GM21786 (cell line): ENCODE results near the gene PPP1R3F.
"Not testable (repeated sequence)": the region's sequence is repeated elsewhere in the genome, so short reads cannot be mapped to it uniquely, and the experiment has no call there.

Source experiments
- ATAC-seq: cut with Tn5 transposase; IDR thresholded peaks from one replicate; pipeline ENCODE4 v1.9.1; 2021; ENCODE audit not compliant: unreplicated experiment

The PPP1R3F gene

DNA sequence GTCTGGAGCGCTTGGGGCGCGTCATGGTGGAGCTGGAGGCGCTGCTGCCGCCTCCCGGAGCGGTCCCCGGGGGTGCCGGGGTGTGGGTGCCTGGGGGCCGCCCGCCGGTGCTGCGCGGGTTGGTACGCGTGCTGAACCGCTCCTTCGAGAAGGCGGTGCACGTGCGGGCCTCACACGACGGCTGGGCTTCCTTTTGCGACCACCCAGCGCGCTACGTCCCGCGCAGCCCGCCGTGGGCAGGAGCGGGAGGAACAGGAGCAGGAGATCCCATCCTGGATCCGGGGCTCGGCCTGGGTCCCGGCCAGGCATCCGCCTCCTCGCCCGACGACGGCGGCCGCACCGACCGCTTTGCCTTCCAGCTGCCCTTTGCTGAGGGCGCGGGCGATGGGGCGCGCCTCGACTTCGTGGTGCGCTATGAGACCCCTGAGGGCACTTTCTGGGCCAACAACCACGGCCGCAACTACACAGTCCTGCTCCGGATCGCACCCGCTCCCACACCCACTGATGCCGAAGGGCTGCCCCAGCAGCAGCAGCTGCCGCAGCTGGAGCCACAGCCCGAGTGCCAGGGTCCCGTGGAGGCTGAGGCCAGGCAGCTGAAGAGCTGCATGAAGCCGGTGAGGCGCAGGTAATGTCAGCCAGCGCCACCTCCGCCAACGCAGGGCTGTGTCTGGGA, 792 bp downstream of the PPP1R3F start:
- no peak for ATAC-seq

DNA sequence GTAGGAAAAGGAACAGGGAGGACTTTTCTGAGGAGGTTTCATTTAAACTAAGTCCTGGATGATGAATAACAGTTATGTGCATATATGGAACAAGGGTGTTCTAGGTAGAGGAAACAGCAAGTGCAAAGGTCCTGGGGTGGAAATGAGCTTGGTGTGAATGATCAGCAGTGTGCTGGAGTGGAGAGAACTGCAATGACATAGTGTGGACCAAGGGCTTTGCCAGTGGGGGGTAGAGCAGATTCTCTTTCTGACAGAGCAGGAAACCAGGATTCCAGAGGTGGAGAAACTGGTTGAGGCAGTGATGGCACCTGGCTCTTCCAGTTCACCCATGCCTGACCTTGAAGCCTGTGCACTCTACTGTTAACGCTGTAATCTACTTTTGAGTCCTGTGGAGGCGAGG, 1.7 kb downstream of the PPP1R3F start:
- ATAC-seq, result no peak

DNA sequence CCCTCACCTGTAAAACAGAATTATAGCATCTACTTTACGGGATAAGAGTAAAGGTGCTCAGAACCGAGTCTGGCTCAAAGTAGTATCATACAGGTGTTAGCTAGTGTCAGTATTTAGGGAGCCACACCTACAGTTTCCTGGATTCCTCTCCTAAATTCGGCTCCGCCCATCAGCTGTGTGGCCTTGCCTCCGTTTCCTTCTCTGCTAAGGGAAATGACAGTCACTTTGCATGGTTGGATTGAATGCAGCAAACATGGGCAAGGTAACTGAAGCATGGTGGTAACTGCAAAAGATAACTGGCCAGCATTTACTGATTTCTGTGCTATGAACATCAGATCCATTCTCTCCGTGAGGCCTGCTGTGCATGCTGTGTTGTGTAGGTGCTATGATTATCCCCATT, 2.8 kb downstream of the PPP1R3F start:
- ATAC-seq, result no peak

DNA sequence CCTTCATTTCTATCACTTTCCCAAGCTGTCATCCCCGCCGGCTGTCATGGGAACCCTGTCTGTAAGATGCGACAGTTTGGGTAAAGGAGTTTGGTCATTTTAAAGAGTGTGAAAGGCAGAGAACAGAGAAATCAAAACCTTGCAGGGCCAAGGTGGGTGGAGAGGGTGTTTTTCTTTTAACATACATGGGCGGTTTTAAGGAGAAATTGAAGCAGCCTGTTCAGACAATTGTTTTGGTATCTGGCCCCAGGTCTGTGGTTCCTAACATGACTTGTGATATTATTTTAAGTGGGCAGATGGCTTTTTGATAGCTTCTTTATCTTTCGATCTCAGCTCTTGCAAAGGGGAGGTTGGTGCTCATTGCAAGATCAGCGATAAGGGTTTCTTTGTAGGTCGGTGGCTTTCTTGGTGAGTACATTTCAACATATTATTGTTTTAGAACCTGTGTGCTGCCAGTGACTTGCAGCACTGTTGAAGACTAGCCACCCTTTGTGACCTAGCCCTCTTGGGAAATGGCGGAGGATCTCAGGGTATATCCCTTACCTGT, 3.7 kb downstream of the PPP1R3F start:
- ATAC-seq, result no peak

DNA sequence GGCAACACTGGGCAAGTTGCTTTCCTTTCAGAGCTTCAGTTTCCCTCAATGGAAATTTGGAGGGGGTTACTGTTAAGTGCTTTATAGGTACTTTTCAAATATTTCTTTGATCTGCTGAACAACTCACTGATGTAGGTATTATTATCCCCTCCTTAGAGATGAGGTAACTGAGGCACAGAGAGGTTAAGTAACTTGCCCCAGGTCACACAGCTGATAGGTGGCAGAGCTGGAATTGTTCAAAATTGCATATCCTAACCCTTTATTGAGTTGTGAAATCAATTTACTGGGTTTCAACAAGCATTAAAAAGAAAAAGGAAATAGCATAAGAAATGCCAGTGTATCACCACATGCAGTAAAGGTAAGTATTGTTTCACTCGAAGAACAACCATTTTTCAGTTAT, 6.6 kb downstream of the PPP1R3F start:
- ATAC-seq, result no peak

DNA sequence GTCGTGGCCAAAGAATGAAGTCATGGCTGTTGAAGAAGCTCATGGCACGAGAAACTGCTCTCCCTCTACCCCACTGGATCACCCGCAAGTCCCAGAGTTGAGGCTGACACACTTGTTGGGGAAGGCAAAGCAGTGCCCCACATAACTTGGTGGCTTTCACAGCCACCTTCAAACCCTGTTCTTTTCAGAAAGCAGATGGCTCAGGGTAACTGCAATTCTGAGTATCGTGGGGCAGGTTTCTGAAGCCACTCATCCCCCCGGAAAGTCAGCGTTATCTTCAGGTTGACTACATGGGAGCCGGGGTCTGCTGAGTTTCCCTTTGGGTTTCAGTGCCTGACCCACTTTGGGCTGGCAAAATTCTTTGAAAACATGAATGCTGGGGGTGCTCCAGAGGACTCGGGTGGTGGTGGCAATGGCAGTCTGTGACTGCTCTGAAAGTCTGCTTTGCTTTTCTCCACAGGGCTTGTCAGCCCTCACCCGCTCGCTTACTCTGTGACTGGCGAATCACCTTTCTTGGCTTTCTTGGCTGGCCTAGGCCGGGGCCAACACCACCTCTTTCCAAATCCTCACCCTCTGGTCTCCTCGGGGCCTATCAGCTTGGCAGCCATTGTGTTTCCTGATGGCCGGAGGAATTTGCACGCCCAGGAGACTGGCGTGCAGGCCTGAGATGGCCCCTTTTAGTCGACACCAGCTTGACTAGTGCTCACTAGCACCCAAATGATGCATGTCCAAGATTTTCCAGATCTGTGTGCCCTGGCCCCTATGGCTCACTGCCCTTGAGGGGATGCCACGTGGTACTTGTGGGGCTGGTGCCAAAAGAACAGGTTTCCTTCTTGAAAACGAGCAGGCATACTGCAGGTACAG, 7.3 kb downstream of the PPP1R3F start:
- no peak for ATAC-seq

DNA sequence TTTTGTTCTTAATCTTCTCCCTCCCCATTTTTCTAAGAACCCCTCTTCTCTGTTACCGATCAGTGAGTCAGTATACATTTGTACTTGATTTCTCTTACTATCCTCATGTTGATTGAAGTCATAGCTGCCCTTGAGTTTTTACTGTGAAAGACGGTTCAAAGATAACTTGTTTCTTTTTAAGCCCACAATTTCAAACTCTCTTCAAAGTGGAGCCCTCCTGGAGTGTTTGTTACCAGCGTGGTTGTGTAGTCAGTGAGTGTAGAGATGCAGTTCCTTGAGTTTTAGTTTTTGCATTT, 7.9 kb downstream of the PPP1R3F start:
- ATAC-seq, result no peak

DNA sequence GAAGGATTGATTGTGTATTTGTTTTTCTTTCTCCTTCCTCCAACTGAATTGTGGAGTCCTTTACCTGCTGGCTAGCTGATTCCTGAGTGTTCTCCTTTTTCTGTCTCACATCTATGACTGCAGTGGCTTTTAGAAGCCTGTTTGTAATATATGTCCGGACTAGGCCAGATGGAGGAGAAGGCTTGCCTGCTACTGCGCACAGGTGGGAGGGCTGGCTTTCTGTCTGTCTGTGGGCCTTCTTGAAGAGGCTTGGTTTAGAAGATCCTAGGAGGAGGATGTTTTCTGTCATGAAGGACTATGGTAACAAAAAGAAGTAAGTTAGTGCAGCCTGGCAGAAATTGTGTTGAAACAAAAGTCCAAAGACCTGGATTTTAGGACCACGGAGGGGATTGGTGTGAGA, 8.5 kb downstream of the PPP1R3F start:
- no peak for ATAC-seq

DNA sequence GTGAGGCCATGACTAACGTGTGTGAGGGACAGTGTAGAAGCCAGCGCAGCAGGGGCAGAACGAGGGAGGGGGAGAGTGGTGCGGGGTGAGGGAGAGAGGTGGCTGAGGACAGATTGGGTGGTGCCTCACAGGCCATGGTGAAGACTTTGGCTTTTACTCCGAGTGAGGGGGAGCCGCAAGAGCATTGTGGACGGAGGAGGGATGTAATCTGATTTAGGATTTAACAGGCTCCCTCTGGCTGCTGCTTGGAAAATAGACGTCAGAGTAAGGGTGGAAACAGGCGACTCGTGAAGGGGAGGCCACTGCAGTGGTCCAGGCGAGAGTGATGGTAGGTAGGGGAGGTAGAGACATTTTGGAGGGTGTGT, 13.0 kb downstream of the PPP1R3F start:
- no peak for ATAC-seq

DNA sequence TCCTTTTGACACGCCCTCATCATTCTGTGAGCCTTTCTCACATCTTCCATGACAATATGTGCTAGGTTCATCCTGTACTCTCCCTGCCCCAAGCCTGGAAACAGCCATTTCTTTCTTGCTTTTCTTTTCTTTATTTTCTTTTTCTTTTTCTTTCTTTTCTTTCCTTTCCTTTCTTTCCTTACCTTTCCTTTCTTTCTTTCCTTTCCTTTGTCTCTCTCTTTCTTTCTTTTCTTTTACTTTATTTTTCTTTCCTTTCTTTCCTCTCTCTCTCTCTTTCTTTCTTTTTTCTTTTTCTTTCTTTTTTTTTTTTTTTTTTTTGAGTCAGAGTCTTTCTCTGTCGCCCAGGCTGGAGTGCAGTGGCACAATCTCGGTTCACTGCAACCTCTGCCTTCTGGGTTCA, 14.6 kb downstream of the PPP1R3F start:
- no peak for ATAC-seq

DNA sequence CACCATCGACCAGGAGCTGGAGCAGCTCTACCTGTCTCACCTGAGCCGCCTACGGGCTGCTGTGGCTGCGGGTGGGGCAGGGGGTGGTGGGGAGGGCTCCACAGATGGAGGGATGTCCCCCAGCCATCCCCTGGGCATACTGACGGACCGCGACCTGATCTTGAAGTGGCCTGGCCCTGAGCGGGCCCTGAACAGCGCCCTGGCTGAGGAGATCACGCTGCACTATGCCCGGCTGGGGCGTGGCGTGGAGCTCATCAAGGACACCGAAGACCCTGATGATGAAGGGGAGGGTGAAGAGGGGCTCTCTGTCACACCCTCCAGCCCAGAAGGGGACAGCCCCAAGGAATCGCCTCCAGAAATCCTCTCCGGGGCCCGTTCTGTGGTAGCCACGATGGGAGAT, 16.5 kb downstream of the PPP1R3F start:
- no peak for ATAC-seq

DNA sequence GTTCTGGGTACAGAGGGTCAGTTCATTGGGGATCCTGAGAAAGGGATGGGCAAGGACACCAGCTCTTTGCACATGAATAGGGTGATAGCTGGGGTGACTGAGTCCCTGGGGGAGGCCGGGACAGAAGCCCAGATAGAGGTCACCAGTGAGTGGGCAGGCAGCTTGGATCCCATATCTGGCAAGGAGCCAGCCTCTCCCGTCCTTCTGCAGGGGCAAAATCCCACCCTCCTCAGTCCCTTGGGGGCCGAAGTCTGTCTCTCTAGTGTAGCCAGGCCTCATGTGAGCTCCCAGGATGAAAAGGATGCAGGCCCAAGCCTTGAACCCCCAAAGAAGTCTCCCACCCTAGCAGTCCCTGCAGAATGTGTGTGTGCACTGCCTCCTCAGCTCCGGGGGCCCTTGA, 17.0 kb downstream of the PPP1R3F start:
- no peak for ATAC-seq

DNA sequence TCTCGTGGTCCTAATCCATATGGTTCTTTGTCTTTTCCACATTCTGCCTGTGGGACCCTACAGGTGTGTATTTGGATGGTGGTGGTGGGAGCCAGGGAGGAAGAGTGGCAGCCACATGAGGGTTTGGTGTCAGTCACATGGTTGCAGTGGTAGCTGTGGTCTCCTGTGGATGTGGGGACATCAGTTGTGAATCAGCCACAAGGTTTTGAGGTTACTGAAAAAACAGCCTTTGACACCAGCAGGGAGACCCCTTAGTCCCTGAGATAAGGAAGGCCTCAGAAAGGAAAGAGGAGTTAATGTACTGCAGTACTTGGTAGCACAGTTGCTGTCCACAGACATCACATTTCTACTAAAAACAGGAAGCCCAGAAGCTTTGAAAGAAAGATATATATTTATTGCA, 18.1 kb downstream of the PPP1R3F start:
- no peak for ATAC-seq

DNA sequence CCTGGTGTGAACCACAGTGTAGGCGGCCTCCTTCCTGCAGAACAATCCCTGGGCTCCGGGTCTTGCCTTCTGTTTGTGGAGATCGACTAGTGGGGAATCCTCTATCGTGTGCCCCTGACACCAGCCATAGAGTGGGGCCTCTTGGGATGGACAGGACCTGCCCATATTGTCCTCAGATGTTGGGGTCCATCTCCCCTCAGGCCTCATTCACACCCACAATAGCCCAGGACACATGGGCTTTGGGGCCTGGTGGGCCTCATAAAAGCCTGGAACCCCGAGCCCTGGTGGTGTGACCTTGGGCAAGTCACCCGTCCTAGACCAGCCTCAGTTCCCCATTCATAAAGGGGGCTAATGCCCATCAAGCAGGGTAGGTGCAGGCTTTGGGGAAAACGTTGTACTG, 20.6 kb downstream of the PPP1R3F start:
- ATAC-seq, result no peak

DNA sequence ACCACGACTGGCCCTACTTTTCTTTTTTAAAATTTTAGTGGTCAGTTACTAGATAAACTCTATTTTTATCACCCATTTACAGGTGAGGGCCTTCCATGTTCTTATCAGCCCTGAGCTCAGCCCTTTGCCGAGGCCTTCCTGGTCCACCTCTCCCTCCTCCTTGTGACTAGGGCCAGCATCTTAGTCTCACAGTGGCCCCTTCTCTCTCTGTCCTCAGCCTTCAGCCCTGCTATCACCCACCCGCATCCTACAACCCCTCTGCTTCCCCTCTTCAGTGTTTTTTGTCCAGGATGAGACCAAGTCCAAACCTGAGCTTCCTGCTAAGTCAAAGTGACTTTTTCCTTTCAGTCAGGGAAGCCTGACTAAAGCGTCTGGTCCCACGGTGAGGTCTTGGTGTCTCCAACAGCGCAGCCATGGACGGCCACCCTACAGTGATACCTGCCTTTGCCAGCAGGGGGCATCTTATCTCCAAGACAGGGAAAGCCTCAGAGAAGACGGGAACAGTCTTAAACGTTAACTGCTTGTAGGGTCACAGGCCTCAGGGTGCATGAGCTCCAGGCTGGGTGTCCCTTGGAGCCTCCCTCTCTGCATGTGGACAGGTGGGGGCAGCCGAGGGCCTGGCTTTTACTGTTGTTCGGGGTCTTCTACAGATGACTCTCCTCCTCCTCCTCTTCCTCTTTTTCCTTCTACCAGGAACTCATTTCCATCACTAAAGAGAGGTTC, 22.2 kb downstream of the PPP1R3F start:
- no peak for ATAC-seq

DNA sequence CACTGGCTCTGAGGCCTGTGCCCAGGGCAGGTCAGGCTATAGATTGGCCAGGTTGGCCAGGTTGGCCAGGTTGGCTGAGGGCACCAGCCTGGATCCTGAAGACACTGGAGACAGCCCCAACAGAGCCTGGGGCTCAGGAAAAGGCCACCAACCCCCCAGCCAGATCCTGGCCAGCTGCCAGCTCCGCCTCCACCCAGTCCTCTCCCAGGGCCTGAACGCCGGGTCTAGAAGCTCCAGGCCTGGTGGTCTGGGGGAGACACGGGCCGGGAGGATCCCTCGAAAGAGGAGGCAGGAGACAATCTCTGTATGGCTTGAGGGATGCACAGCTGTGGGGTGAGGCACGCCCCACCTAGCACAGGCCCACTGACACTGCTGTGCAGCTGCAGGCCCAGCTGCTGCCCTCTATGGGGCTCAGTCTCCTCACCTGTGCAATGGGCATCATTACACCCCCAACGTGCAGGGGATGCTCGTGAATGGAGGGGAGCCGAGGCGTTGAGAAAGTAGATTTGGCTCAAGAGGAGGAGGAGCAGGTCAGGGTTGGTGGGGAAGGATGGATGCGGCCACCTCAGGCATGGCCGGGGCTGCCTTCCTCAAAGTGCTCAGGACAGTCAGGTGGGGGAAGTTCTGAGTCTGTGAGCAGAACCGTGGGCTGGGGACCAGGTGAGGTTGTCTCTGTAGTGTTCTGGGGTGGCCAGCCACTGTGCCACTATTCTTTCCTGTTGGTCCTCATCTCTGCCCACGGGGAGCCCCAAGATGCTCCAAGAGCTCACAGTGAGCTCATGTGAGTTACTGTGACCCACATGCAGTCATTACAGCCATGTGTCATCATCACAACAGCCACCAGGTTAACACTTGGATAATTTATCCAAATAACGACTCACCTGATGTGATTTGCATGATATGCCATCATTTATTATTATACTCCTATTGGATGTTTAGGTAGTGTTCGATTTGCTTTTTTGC, 23.1 kb downstream of the PPP1R3F start:
- no peak for ATAC-seq

DNA sequence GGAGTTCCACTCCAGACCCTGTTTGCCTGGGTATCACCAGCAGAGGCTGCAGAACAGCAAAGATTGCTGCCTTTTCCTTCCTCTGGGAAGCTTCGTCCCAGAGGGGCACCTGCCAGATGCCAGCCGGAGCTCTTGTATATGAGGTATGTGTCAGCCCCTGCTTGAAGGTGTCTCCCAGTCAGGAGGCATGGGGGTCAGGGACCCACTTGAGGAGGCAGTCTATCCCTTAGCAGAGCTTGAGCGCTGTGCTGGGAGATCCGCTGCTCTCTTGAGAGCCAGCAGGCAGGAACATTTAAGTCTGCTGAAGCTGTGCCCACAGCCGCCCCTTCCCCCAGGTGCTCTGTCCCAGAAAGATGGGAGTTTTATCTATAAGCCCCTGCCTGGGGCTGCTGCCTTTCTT, 29.7 kb downstream of the PPP1R3F start:
- ATAC-seq, result not testable (repeated sequence)

DNA sequence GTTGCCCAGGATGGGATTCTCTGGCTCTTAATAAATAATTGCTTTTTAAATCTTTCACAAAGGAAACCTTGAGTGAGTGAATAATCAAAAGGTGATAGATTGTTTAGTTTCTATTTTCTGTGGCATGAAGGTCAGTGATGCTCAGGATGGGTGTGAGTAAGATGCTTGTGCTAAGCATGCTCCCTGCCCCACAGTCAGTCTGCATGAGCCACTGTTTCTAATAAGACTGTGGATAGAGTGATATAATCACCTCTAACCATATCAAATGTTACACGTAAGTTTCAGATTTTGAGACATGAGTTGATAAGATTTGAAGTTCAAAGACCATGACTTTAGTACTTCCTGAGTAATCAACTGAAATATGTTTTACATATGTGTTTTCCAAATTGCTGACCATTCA, 31.1 kb downstream of the PPP1R3F start:
- ATAC-seq, result no peak

DNA sequence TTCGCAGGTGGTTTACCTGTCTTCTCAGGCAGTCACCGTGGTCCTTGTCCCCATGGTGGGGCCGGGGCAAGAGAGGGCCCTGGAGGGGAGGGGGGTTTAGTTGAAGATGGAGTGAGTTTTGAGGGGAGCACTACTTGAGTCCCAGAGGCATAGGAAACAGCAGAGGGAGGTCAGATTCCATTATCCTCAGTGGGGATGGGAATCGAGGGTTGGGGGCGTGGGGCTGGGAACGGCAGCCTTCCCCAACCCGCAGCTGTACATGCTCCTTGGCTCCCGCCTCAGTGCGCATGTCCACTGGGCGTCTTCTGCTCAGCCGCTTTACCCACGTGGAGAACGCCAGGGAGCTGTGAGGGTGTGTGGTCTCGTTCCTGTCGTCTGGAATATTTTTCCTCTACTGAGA, 33.8 kb downstream of the PPP1R3F start, which contains the start of gene GAGE10:
GAGE10 (plus strand) TSS at position 301 of the 400 bp plus-strand sequence. CDS start 1,214 bp downstream, outside the sequence.
- no peak for ATAC-seq

DNA sequence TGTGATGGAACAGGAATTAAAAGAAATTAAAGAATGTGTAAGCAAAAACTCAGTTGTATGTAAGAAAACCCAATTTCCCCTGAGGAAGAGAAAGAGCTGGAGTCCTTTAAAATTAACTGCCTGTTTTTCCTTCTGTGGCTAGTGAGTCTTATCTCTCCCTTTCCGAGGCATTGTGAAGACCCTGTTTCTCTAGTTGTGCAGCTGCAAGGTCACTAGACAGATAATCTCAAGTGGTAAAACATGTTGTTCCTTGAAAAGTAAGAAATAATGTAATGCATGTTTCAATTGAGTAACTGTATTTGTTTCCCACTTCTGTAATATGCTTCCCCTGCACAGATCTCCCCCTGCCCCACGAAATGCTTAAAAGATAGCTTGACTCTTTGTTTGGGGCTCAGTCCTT, 38.2 kb downstream of the PPP1R3F start:
- not testable (repeated sequence) for ATAC-seq
